ENCODE measurements around the gene ARHGAP29. TPM values are rescaled to one million over a fixed set of nuclear protein-coding genes. Genes with fewer than 3 reads are reported as not detected.

Gene ARHGAP29
- total and polyA plus RNA-seq, 2 donors (not counting 1 experiment from before 2014, with no cell fraction given) = 26.6 to 37.3 TPM

GRCh38 chr1:94191216-94191615 is 46.2 kb downstream of the ARHGAP29 start:
- DNase-seq (ENCODE audit: low read depth in 2 of 2) = no peak
- no peak overlapping the region for H3K9ac ChIP-seq (ENCODE audit: insufficient read depth, low read length)
- H3K4me1 ChIP-seq (ENCODE audit: control insufficient read depth, extremely low read depth, insufficient read depth, low read length) = no peaks in the 10 kb centered on the region
- H3K4me2 ChIP-seq (ENCODE audit: extremely low read depth, insufficient read depth, low read length) = no peak overlapping the region
- H2AFZ ChIP-seq (ENCODE audit: low read length) = no peak overlapping the region
- no peak overlapping the region for H3K4me3 ChIP-seq (replicated peaks in 1 of 4; ENCODE audit: control extremely low read depth in 1 of 4, insufficient read depth in 1 of 4, low read depth in 3 of 4, low read length in 4 of 4)
- TF ChIP-seq EZH2 (IDR thresholded peaks at IDR 0.05; ENCODE audit: low read length, missing control alignments) (no peak), CTCF (conservative IDR thresholded peaks at IDR 0.05 in 1 of 2, IDR thresholded peaks at IDR 0.05 in 1 of 2; ENCODE audit: low read depth in 1 of 2, low read length in 2 of 2) (no peak)
- H4K20me1 ChIP-seq (ENCODE audit: control insufficient read depth, extremely low read depth, insufficient read depth, low read length) = no peaks in the 10 kb centered on the region
- no peaks in the 10 kb centered on the region for H3K9me3 ChIP-seq (ENCODE audit: control insufficient read depth, insufficient read depth, low read depth, low read length)
- no peak overlapping the region for H3K27ac ChIP-seq (ENCODE audit: insufficient read depth, low read length)
- H3K27me3 ChIP-seq (ENCODE audit: control insufficient read depth, insufficient read depth, low read length) = no peaks in the 10 kb centered on the region
- no peaks in the 10 kb centered on the region for H3K79me2 ChIP-seq (ENCODE audit: control insufficient read depth, insufficient read depth, low read length)
- H3K36me3 ChIP-seq (ENCODE audit: control insufficient read depth, insufficient read depth, low read length) = peaks cover 3% of the 10 kb centered on the region

- Histone ChIP-seq H3K27ac (ENCODE audit: insufficient read depth, low read length) (no peak overlapping the region), H3K79me2 (ENCODE audit: control insufficient read depth, insufficient read depth, low read length) (no peaks in the 10 kb centered on the region), H3K36me3 (ENCODE audit: control insufficient read depth, insufficient read depth, low read length) (peaks cover 7% of the 10 kb centered on the region), H2AFZ (ENCODE audit: low read length) (no peak overlapping the region), H3K4me2 (ENCODE audit: extremely low read depth, insufficient read depth, low read length) (no peak overlapping the region), H3K9me3 (ENCODE audit: control insufficient read depth, insufficient read depth, low read depth, low read length) (no peaks in the 10 kb centered on the region), H3K4me1 (ENCODE audit: control insufficient read depth, extremely low read depth, insufficient read depth, low read length) (no peaks in the 10 kb centered on the region), H3K9ac (ENCODE audit: insufficient read depth, low read length) (no peak overlapping the region), H4K20me1 (ENCODE audit: control insufficient read depth, extremely low read depth, insufficient read depth, low read length) (no peaks in the 10 kb centered on the region), H3K4me3 (replicated peaks in 1 of 4; ENCODE audit: control extremely low read depth in 1 of 4, insufficient read depth in 1 of 4, low read depth in 3 of 4, low read length in 4 of 4) (no peak overlapping the region), H3K27me3 (ENCODE audit: control insufficient read depth, insufficient read depth, low read length) (no peaks in the 10 kb centered on the region)
- TF ChIP-seq CTCF (conservative IDR thresholded peaks at IDR 0.05 in 1 of 2, IDR thresholded peaks at IDR 0.05 in 1 of 2; ENCODE audit: low read depth in 1 of 2, low read length in 2 of 2) (no peak), EZH2 (IDR thresholded peaks at IDR 0.05; ENCODE audit: low read length, missing control alignments) (no peak)
- DNase-seq (ENCODE audit: low read depth in 2 of 2) = no peak
Observed at GRCh38 chr1:94186946-94187345, 50.4 kb downstream of the ARHGAP29 start.

GRCh38 chr1:94183197-94183815 is 54.1 kb downstream of the ARHGAP29 start:
- Histone ChIP-seq H3K36me3 (ENCODE audit: control insufficient read depth, insufficient read depth, low read length) (peaks cover 12% of the 10 kb centered on the region), H3K9me3 (ENCODE audit: control insufficient read depth, insufficient read depth, low read depth, low read length) (no peaks in the 10 kb centered on the region), H3K27ac (ENCODE audit: insufficient read depth, low read length) (no peak overlapping the region), H3K4me2 (ENCODE audit: extremely low read depth, insufficient read depth, low read length) (no peak overlapping the region), H2AFZ (ENCODE audit: low read length) (no peak overlapping the region), H3K9ac (ENCODE audit: insufficient read depth, low read length) (no peak overlapping the region), H3K4me1 (ENCODE audit: control insufficient read depth, extremely low read depth, insufficient read depth, low read length) (peaks cover 2% of the 10 kb centered on the region), H3K79me2 (ENCODE audit: control insufficient read depth, insufficient read depth, low read length) (no peaks in the 10 kb centered on the region), H3K27me3 (ENCODE audit: control insufficient read depth, insufficient read depth, low read length) (no peaks in the 10 kb centered on the region), H4K20me1 (ENCODE audit: control insufficient read depth, extremely low read depth, insufficient read depth, low read length) (peaks cover 2% of the 10 kb centered on the region), H3K4me3 (replicated peaks in 1 of 4; ENCODE audit: control extremely low read depth in 1 of 4, insufficient read depth in 1 of 4, low read depth in 3 of 4, low read length in 4 of 4) (no peak overlapping the region)
- TF ChIP-seq CTCF (conservative IDR thresholded peaks at IDR 0.05 in 1 of 2, IDR thresholded peaks at IDR 0.05 in 1 of 2; ENCODE audit: low read depth in 1 of 2, low read length in 2 of 2) = no peak
- TF ChIP-seq EZH2 (IDR thresholded peaks at IDR 0.05; ENCODE audit: low read length, missing control alignments) = no peak
- DNase-seq (ENCODE audit: low read depth in 2 of 2) = no peak

All from fibroblast of lung (primary cell).